Omental fat pad (tissue), 4 donors: ENCODE data around the gene NSMF. TPM values are rescaled to one million over a fixed set of nuclear protein-coding genes. Genes with fewer than 3 reads are reported as not detected.

Experiments used
- ATAC-seq: fragments of 150-250 bp; one replicate; pipeline ENCODE4 v1.9.1; 2016; ENCODE audit warnings: mild to moderate bottlenecking, moderate library complexity; ENCODE audit not compliant: low FRiP score
- DNase-seq: peaks from one replicate; pipeline ENCODE4 v3.0.0-alpha.2; 2019; ENCODE audit warnings: low spot score
- CTCF ChIP-seq, 3 donors: fragments of 450-650 bp; IDR thresholded peaks; one replicate each; pipeline ENCODE4 v1.5.1; 2016 to 2017; ENCODE audit warnings: antibody characterized with exemption in 3 of 3, mild to moderate bottlenecking in 3 of 3, moderate library complexity in 2 of 3
- total RNA-seq, 4 donors: library from RNA; depleted of rRNA; stranded (reverse); fragments of >200 nt; gene quantifications; one replicate each; pipeline ENCODE4 v1.1.0, GENCODE V29; 2016

NSMF gene
- total RNA-seq, 4 donors from 2014 or later: 29.6 to 59.9 (median 31.5) TPM

DNA sequence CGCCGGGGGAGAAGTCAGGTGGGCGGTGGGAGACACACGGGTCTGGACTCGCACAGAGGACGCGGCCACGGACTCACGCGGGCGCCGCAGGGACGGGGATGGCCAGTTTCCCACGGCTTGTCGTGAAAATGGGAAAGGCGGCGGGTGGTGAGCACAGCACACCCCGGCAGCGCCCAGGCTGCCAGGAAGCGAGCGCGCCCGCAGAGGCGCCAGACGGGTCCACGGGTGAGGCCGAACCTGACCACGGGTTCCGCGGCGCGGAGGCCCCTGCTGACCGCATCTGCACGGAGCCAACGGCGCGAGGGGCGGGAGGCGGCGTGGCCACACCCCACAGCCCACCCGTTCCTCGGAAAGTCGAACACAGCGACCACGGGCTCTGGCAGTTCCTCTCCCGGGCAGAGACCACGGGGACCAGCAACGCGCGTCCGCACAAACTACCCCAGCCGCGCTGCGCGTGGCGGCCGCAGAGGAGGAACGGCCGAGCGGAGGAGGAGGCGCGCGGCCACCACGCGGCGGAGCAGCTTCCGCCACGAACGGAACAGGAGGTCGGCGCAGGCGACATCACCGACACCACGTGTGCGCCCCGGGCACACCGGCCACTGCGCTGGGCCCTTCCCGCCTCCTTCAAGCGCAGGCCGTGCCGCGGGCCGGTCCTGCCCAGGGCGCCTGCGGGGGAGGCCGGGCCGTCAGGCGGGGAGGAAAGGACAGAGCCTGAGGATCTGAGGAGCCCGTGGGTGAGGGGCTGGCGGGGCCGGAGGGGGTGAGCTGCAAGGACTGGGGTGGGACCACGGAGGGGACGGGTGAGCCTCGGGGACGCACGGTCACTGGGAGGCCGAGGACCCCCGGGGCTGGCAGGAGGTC lies 41.7 kb downstream of the NSMF start:
- DNase-seq (no peak), ATAC-seq (peak; percentile 53)
- no peak for TF ChIP-seq CTCF (IDR thresholded peaks at IDR 0.05)

DNA sequence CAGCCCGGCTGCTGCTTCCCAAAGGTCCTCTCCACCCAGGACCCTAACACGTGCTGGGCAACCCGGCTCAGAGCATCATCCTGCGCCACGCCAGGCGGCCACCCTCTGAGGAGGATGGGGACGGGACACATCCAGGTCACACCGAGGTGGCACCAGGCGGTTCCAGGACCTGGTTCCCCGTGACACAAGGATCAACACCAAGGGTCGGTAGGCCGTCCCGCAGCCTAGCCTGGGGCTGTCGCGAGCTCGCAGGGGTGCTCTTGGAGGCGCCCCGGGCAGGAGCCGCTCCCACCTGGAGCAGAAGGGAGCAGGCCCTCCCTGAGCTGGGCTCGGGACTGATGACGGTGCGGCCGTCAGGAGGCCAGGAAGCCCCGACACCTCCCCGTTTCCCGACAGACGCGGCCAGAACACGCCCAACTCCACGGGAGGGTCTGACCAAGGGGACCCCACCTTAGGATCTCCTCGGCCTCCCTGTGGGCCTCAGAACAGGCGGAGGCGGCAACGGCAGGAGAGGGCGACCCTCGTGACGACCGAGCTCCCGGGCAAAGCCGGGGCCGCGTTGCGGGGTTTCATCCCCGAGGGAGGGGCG lies 42.5 kb downstream of the NSMF start:
- no peak for TF ChIP-seq CTCF (IDR thresholded peaks at IDR 0.05)
- DNase-seq (no peak), ATAC-seq (no peak)

DNA sequence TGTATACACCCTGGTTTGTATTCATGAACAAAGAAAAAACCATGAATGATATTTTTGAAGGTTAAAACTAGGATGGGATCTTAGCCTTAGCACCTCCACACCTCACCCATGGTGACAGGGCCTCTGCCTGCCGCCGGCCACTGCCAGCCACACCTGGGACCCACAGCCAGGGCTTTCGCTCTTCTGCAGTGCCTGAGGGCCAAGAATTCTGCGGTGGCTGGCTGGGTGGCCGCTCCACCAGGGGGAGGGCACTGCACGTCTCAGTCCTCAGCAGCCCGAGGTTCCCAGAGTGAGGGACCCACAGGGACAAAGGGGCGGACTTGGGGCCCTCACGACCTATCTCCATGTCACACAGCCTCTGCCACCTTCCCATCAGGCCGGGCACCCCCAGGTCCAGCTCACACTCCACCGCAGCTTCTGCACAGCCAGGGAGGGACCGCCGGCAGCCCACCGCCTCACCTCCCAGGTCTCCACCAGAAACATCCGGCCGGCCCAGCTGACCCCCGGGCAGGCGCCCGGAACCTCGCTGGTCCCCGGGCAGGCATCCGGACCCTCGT lies 43.0 kb downstream of the NSMF start:
- no peak for TF ChIP-seq CTCF (IDR thresholded peaks at IDR 0.05)
- no peak for ATAC-seq
- DNase-seq: no peak

- ATAC-seq: no peak
- TF ChIP-seq CTCF (IDR thresholded peaks at IDR 0.05): no peak
- no peak for DNase-seq
Observed at GRCh38 chr9:137415451-137415850, 43.7 kb downstream of the NSMF start.

DNA sequence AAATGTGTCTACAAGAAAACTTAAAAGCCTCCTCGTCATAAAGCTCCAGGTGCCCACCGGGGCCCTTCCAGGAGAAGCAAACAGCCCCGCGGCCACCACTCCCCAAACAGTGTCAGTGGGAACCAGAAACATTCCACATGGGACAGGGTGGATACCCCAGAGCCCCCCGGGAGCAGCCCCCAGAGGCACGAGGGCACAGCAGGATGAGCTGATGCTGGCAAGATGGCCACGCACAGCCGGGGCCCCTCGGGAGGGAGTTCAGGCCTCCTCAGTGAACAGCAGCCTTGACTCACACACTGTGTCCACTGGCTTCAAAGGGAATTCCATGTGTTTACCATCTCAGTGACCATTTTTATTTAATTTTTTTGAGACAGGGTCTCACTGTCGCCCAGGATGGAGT lies 46.7 kb downstream of the NSMF start:
- DNase-seq: no peak
- no peak for ATAC-seq
- no peak for TF ChIP-seq CTCF (IDR thresholded peaks at IDR 0.05)

- DNase-seq: peak; percentile 55
- no peak for TF ChIP-seq CTCF (IDR thresholded peaks at IDR 0.05)
- ATAC-seq: peak; percentile 54
Observed at GRCh38 chr9:137411645-137412380, 47.3 kb downstream of the NSMF start.
